A673 (cell line): Measurements from ENCODE around the gene KLK5. TPM values are rescaled to one million over a fixed set of nuclear protein-coding genes. Genes with fewer than 3 reads are reported as not detected.

ENCODE experiments used
- BruUV-seq: library from RNA; stranded (reverse); fragments of 400-500 nt; replicated peaks from 2 replicates; lab custom pipeline; 2021; lab: Mats Ljungman, UMichigan
- CTCF ChIA-PET: fragments of 300-600 bp; sonication (Branson Sonifier 250); formaldehyde crosslinking; loops from one replicate; lab custom pipeline; 2022; ENCODE audit warnings: antibody characterized with exemption; lab: Charles Lee
- POLR2A ChIA-PET: fragments of 300-600 bp; sonication (Branson Sonifier 250); formaldehyde crosslinking; loops from one replicate; lab custom pipeline; 2022; ENCODE audit warnings: antibody characterized with exemption; ENCODE audit not compliant: low non-redundant PET; lab: Charles Lee
- DNase-seq: peaks from one replicate; pipeline ENCODE4 v3.0.0-alpha.2; 2015; ENCODE audit warnings: low spot score
- H3K27ac ChIP-seq: fragments of 200-600 bp; sonication (generic); 2 replicates; pipeline ENCODE4 v1.5.1; 2016; ENCODE audit warnings: mixed run types, low read depth, mild to moderate bottlenecking, mixed read lengths, antibody characterized with exemption, low read length; ENCODE audit not compliant: poor library complexity, severe bottlenecking
- H3K27me3 ChIP-seq: fragments of 200-600 bp; sonication (generic); replicated peaks from 2 replicates; pipeline ENCODE4 v1.6.1; 2017; ENCODE audit warnings: mixed run types, low read depth, mild to moderate bottlenecking, mixed read lengths, antibody characterized with exemption, low read length; ENCODE audit not compliant: insufficient read depth, poor library complexity
- H3K36me3 ChIP-seq: fragments of 200-600 bp; sonication (generic); 2 replicates; pipeline ENCODE4 v1.6.1; 2016; ENCODE audit warnings: mixed run types, mild to moderate bottlenecking, mixed read lengths, antibody characterized with exemption, low read length; ENCODE audit not compliant: insufficient read depth, poor library complexity, severe bottlenecking
- H3K4me1 ChIP-seq: fragments of 200-600 bp; sonication (generic); 2 replicates; pipeline ENCODE4 v1.6.1; 2017; ENCODE audit warnings: mixed run types, mild to moderate bottlenecking, mixed read lengths, antibody characterized with exemption, low read length; ENCODE audit not compliant: insufficient read depth, poor library complexity, severe bottlenecking
- H3K4me3 ChIP-seq: fragments of 200-600 bp; sonication (generic); 2 replicates; pipeline ENCODE4 v1.5.1; 2016; ENCODE audit warnings: low read depth, mixed run types, mild to moderate bottlenecking, mixed read lengths, low read length; ENCODE audit not compliant: poor library complexity, severe bottlenecking
- H3K9me3 ChIP-seq: fragments of 200-600 bp; sonication (generic); 2 replicates; pipeline ENCODE4 v1.6.1; 2016; ENCODE audit warnings: mixed run types, low read depth, mild to moderate bottlenecking, mixed read lengths, antibody characterized with exemption, low read length; ENCODE audit not compliant: poor library complexity, severe bottlenecking
- CTCF ChIP-seq: fragments of 300-800, 200-600 bp; sonication (generic); conservative IDR thresholded peaks from 2 replicates; pipeline ENCODE4 v1.5.1; 2017; ENCODE audit warnings: low read depth, mild to moderate bottlenecking, antibody characterized with exemption, low read length, moderate library complexity, mixed read lengths
- EZH2 ChIP-seq: fragments of 200-600 bp; sonication (generic); IDR thresholded peaks from 2 replicates; pipeline ENCODE4 v1.6.1; 2017; ENCODE audit warnings: borderline replicate concordance, low read depth, mild to moderate bottlenecking, mixed read lengths, antibody characterized with exemption, low read length; ENCODE audit not compliant: poor library complexity, severe bottlenecking
- intact Hi-C: fragments of 100-400 bp; cut with micrococcal nuclease; formaldehyde crosslinking; loops from one replicate; pipeline ENCODE4 v1.10.0; 2022; ENCODE audit not compliant: unreplicated experiment
- total RNA-seq: library from RNA; stranded (reverse); gene quantifications from 2 replicates; pipeline ENCODE4 v1.2.3, GENCODE V29; 2021

Gene KLK5
- total RNA-seq, 1 experiment from 2014 or later: not detected

DNA sequence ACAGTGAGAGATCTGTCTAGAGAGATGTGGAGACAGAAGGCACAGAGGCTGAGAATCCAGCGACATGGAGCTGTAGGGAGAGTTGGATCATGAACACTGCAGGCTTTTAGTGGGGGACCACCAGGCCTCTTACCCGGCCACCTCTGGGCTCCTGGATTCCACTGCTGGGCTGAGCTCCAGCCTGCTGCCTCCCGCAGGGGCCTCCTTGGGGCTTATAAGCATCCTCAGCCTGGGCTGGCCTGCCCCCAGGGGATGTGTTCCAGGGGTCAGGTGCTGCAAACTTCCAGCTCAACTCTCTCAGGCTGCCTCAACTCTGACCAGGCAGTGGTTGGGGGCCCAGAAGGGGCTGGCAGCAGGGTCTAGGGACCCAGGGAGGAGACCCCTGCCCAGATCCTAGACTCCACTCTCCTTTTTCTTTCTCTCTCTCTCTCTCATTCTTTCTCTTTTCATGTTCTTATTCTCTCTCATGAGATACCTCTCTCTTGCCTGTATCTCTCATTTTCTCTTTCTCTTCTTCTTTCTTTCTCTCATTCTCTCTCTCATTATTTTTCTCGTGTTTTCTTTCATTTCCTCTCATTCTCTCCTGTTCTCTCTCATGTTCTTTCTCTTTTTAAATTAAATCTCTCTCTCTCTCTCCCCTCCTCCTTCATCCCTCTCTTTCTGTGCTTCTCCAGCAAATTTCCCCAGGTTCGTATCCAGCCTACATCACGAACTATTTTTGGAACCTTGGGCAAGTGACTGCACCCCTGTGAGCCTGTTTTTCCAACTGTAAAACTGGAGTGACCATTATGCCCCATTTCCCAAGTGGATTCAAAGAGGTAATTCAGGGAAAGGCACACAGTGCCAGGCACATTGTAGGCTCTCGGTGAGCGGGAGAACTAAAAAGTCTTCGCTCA, 41.4 kb downstream of the KLK5 start, which contains the start of gene KLK4:
KLK4 (minus strand) TSS at position 190 of the 896 bp plus-strand sequence. CDS start 657 bp downstream, outside the sequence.
- peaks cover 63% of the 10 kb centered on the region for H3K27me3 ChIP-seq
- H3K36me3 ChIP-seq: no peaks in the 10 kb centered on the region
- H3K4me3 ChIP-seq: no peak within 1 kb of the TSS
- BruUV-seq: no TSS peak
- no peak for DNase-seq
- no peaks in the 10 kb centered on the region for H3K4me1 ChIP-seq
- no peak within 1 kb of the TSS for H3K27ac ChIP-seq
- intact Hi-C loops: no loop called here
- no peaks in the 10 kb centered on the region for H3K9me3 ChIP-seq
- ChIA-PET POLR2A (interaction anchor here (0.6 kb wide), 1 partner anchor 511 kb away, joined by 26 read pairs; no protein-coding TSS in a partner anchor), CTCF (no interaction called here)
- TF ChIP-seq CTCF: no peak
- peak; percentile 81 for TF ChIP-seq EZH2

- H3K27ac ChIP-seq: no peak overlapping the region
- no TSS peak for BruUV-seq
- no peaks in the 10 kb centered on the region for H3K36me3 ChIP-seq
- ChIA-PET CTCF (no interaction called here), POLR2A (interaction anchor here (0.6 kb wide), 1 partner anchor 512 kb away, joined by 26 read pairs; no protein-coding TSS in a partner anchor)
- intact Hi-C loops: no loop called here
- TF ChIP-seq CTCF (no peak), EZH2 (no peak)
- no peaks in the 10 kb centered on the region for H3K9me3 ChIP-seq
- H3K4me3 ChIP-seq: no peak overlapping the region
- no peaks in the 10 kb centered on the region for H3K4me1 ChIP-seq
- peaks cover 56% of the 10 kb centered on the region for H3K27me3 ChIP-seq
- DNase-seq: no peak
These were observed 42.1 kb downstream of the KLK5 start for GRCh38 chr19:50910722-50911121.

DNA sequence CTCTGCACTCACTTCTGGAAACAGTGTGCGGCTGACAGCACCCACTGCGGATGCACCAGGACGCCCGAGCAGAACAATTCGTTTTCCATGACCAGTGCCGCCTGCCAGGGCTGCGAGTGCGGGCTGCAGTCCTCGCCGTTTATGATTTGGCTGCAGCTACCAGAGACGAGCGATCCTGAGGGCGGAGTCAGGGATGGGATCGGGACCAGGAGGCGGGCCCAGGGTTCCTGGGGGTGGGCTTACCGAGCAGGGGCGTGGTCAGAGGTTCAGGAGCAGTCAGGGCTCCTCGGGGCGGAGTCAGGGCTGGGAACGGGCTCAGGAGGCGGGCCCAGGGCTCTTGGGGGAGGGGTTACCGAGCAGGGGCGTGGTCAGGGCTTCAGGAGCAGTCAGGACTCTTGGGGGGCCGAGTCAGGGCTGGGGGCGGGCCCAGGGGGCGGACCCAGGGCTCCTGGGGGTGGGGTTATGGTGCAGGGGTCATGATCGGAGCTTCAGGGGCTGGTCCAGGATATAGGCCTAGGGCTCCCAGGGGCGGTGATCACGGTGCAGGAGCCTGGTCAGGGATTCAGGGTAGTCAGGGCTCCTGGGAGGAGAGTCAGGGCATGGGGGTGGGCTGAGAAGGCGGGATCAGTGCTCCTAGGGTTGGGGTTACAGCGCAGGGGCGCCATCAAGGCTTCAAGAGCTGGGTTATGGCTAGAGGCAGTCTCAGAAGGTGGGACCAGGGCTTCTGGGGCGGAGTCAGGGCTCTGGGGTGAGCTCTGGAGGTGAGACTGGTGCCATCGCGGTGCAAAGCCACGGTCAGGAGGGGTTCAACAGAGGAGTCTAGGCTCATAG, 43.4 kb downstream of the KLK5 start:
- intact Hi-C loops: no loop called here
- no peak overlapping the region for H3K27ac ChIP-seq
- no peaks in the 10 kb centered on the region for H3K36me3 ChIP-seq
- peak; percentile 90 for DNase-seq
- ChIA-PET POLR2A (no interaction called here), CTCF (interaction anchor here (0.6 to 1.0 kb wide), 3 partner anchors 12 to 242 kb away, joined by 3 to 12 read pairs (median 5); no protein-coding TSS in a partner anchor)
- BruUV-seq: no TSS peak
- TF ChIP-seq EZH2 (no peak), CTCF (no peak)
- H3K4me3 ChIP-seq: peak overlapping the region; percentile 12
- H3K4me1 ChIP-seq: no peaks in the 10 kb centered on the region
- peaks cover 43% of the 10 kb centered on the region for H3K27me3 ChIP-seq
- H3K9me3 ChIP-seq: no peaks in the 10 kb centered on the region
